ENCODE measurements around the gene TMEM69. TPM values are rescaled to one million over a fixed set of nuclear protein-coding genes. Genes with fewer than 3 reads are reported as not detected.
"Not testable (repeated sequence)": the region's sequence is repeated elsewhere in the genome, so short reads cannot be mapped to it uniquely, and the experiment has no call there.

TMEM69 gene
- total RNA-seq, 4 donors from 2014 or later: 19.5 to 32.0 (median 22.0) TPM

GRCh38 chr1:45674478-45674877 lies 13.5 kb upstream of the TMEM69 start:
- TF ChIP-seq CTCF (IDR thresholded peaks at IDR 0.05 in 4 of 5, conservative IDR thresholded peaks at IDR 0.05 in 1 of 5) (no peak), POLR2A (IDR thresholded peaks at IDR 0.05) (no peak)
- Histone ChIP-seq H3K27me3 (no peaks in the 10 kb centered on the region), H3K27ac (peak overlapping the region; percentile 67 to 98 (median 86)), H3K4me3 (no peak overlapping the region), H3K9me3 (no peaks in the 10 kb centered on the region), H3K36me3 (no peaks in the 10 kb centered on the region), H3K4me1 (peaks cover 87 to 98% of the 10 kb centered on the region in 2 donors)
- DNase-seq (peak in 1 of 2 donors; percentile 43), ATAC-seq (peak; percentile 85 to 89)
- in situ Hi-C loops (cut with MboI; ENCODE audit: low sequenced_read_pairs in 4 of 4): no loop called here
- intact Hi-C loops (cut with DNase I; ENCODE audit: low total_unique reads): no loop called here

- in situ Hi-C loops (cut with MboI; ENCODE audit: low sequenced_read_pairs in 4 of 4): loop anchor here in 1 of 4 donors (25.0 kb wide), 1 partner anchor 89 kb away; the partner anchor contains the start of gene NASP
- H3K27ac ChIP-seq: peak overlapping the region; percentile 74 to 98 (median 86)
- H3K9me3 ChIP-seq; DNase-seq; H3K4me3 ChIP-seq; intact Hi-C loops (cut with DNase I; ENCODE audit: low total_unique reads); ATAC-seq; H3K36me3 ChIP-seq; H3K27me3 ChIP-seq: not testable (repeated sequence)
- H3K4me1 ChIP-seq: peaks cover 88 to 98% of the 10 kb centered on the region in 2 donors
Observed at GRCh38 chr1:45676553-45676952, 11.4 kb upstream of the TMEM69 start.

GRCh38 chr1:45677751-45678245 lies 10.2 kb upstream of the TMEM69 start:
- no peaks in the 10 kb centered on the region for H3K36me3 ChIP-seq
- DNase-seq (no peak), ATAC-seq (no peak)
- intact Hi-C loops (cut with DNase I; ENCODE audit: low total_unique reads) (no loop called here), in situ Hi-C loops (cut with MboI; ENCODE audit: low sequenced_read_pairs in 4 of 4) (loop anchor here in 1 of 4 donors (25.0 kb wide), 1 partner anchor 90 kb away; the partner anchor contains the start of gene NASP)
- H3K9me3 ChIP-seq: no peaks in the 10 kb centered on the region
- H3K4me3 ChIP-seq: no peak overlapping the region
- no peaks in the 10 kb centered on the region for H3K27me3 ChIP-seq
- H3K27ac ChIP-seq: peak overlapping the region; percentile 74 to 98 (median 86)
- H3K4me1 ChIP-seq: peaks cover 90 to 98% of the 10 kb centered on the region in 2 donors
- no peak for TF ChIP-seq POLR2A (IDR thresholded peaks at IDR 0.05)
- TF ChIP-seq CTCF (IDR thresholded peaks at IDR 0.05 in 4 of 5, conservative IDR thresholded peaks at IDR 0.05 in 1 of 5): no peak

- peaks cover 92 to 94% of the 10 kb centered on the region in 2 donors for H3K4me1 ChIP-seq
- intact Hi-C loops (cut with DNase I; ENCODE audit: low total_unique reads): no loop called here
- in situ Hi-C loops (cut with MboI; ENCODE audit: low sequenced_read_pairs in 4 of 4): loop anchor here in 1 of 4 donors (25.0 kb wide), 1 partner anchor 91 kb away; the partner anchor contains the start of gene NASP
- no peaks in the 10 kb centered on the region for H3K27me3 ChIP-seq
- H3K36me3 ChIP-seq: no peaks in the 10 kb centered on the region
- TF ChIP-seq POLR2A (IDR thresholded peaks at IDR 0.05): no peak
- TF ChIP-seq CTCF (IDR thresholded peaks at IDR 0.05 in 4 of 5, conservative IDR thresholded peaks at IDR 0.05 in 1 of 5): no peak
- peak overlapping the region; percentile 74 to 98 (median 86) for H3K27ac ChIP-seq
- no peaks in the 10 kb centered on the region for H3K9me3 ChIP-seq
- peak overlapping the region in 1 of 4 donors; percentile 4 for H3K4me3 ChIP-seq
- no peak for DNase-seq
- ATAC-seq: no peak
Observed at GRCh38 chr1:45678489-45678888, 9.5 kb upstream of the TMEM69 start.

- DNase-seq (peak in 1 of 2 donors; percentile 35), ATAC-seq (peak; percentile 36 to 47)
- no peaks in the 10 kb centered on the region for H3K36me3 ChIP-seq
- H3K9me3 ChIP-seq: no peaks in the 10 kb centered on the region
- H3K27ac ChIP-seq: peak overlapping the region; percentile 74 to 98 (median 86)
- no peaks in the 10 kb centered on the region for H3K27me3 ChIP-seq
- intact Hi-C loops (cut with DNase I; ENCODE audit: low total_unique reads) (no loop called here), in situ Hi-C loops (cut with MboI; ENCODE audit: low sequenced_read_pairs in 4 of 4) (loop anchor here in 1 of 4 donors (25.0 kb wide), 1 partner anchor 92 kb away; the partner anchor contains the start of gene NASP)
- H3K4me3 ChIP-seq: peak overlapping the region in 1 of 4 donors; percentile 4
- TF ChIP-seq CTCF (IDR thresholded peaks at IDR 0.05 in 4 of 5, conservative IDR thresholded peaks at IDR 0.05 in 1 of 5): no peak
- TF ChIP-seq POLR2A (IDR thresholded peaks at IDR 0.05): no peak
- peaks cover 89 to 93% of the 10 kb centered on the region in 2 donors for H3K4me1 ChIP-seq
Observed at GRCh38 chr1:45679123-45679522, 8.9 kb upstream of the TMEM69 start.
